Mucosa of descending colon (tissue), 3 donors: ENCODE data around the gene ETS1. TPM values are rescaled to one million over a fixed set of nuclear protein-coding genes. Genes with fewer than 3 reads are reported as not detected.

ENCODE experiments used
- ATAC-seq: fragments of 200-7000 bp; cut with Tn5 transposase; one replicate; pipeline ENCODE4 v1.9.1; 2020; ENCODE audit warnings: mild to moderate bottlenecking, moderate library complexity
- DNase-seq, 3 donors: peaks; one replicate each; pipeline ENCODE4 v3.0.0-alpha.2; 2020
- H3K36me3 ChIP-seq: fragments of 200-600 bp; one replicate; pipeline ENCODE4 v1.8.0; 2021; ENCODE audit warnings: low read depth, mild to moderate bottlenecking
- H3K4me1 ChIP-seq: fragments of 200-600 bp; one replicate; pipeline ENCODE4 v1.8.0; 2021; ENCODE audit warnings: low read depth, mild to moderate bottlenecking
- H3K4me3 ChIP-seq: fragments of 200-600 bp; one replicate; pipeline ENCODE4 v1.8.0; 2021; ENCODE audit warnings: mild to moderate bottlenecking
- H3K9me3 ChIP-seq: fragments of 200-600 bp; one replicate; pipeline ENCODE4 v1.8.0; 2021; ENCODE audit warnings: mild to moderate bottlenecking
- intact Hi-C, 2 donors: fragments of 100-400 bp; cut with DNase I in 1 of 2; cut with micrococcal nuclease in 1 of 2; formaldehyde crosslinking; loops; one replicate each; pipeline versions ENCODE4 v1.11.0 to v1.11.1; 2022; cut with DNase I, micrococcal nuclease
- total RNA-seq, 3 donors: library from RNA; stranded (reverse); fragmentation: NEBNext Ultra II Directional in 2 of 3; extraction: Animal tissue kit (Norgen Biotek cat#: 25700) in 2 of 3; gene quantifications; one replicate each; pipeline versions ENCODE4 v1.2.1 to v1.2.4, GENCODE V29; 2021 to 2023
- TF ChIP-seq, protein P1 (sequence below): fragments of 200-600 bp; IDR thresholded peaks from one replicate; pipeline ENCODE4 v1.8.0; 2022; ENCODE audit warnings: antibody characterized with exemption, mild to moderate bottlenecking
- donor health status: DM: no; HTN: no; CAD: no; lungs with moderate emphysema.
- donor health status: DM: no; HTN: no; CAD: no.
- donor health status: DM: no; HTN: yes; CAD: no.

The ETS1 gene
- total RNA-seq, 3 donors from 2014 or later: 36.5 to 41.2 (median 38.6) TPM

GRCh38 chr11:128465946-128466705, 121.2 kb downstream of the ETS1 start:
- TF ChIP-seq, protein P1, sequence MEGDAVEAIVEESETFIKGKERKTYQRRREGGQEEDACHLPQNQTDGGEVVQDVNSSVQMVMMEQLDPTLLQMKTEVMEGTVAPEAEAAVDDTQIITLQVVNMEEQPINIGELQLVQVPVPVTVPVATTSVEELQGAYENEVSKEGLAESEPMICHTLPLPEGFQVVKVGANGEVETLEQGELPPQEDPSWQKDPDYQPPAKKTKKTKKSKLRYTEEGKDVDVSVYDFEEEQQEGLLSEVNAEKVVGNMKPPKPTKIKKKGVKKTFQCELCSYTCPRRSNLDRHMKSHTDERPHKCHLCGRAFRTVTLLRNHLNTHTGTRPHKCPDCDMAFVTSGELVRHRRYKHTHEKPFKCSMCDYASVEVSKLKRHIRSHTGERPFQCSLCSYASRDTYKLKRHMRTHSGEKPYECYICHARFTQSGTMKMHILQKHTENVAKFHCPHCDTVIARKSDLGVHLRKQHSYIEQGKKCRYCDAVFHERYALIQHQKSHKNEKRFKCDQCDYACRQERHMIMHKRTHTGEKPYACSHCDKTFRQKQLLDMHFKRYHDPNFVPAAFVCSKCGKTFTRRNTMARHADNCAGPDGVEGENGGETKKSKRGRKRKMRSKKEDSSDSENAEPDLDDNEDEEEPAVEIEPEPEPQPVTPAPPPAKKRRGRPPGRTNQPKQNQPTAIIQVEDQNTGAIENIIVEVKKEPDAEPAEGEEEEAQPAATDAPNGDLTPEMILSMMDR: no peak
- no peaks in the 10 kb centered on the region for H3K9me3 ChIP-seq
- H3K4me3 ChIP-seq: no peak overlapping the region
- intact Hi-C loops: no loop called here
- no peak for ATAC-seq
- DNase-seq: no peak
- H3K4me1 ChIP-seq: peaks cover 28% of the 10 kb centered on the region
- H3K36me3 ChIP-seq: no peaks in the 10 kb centered on the region

DNA sequence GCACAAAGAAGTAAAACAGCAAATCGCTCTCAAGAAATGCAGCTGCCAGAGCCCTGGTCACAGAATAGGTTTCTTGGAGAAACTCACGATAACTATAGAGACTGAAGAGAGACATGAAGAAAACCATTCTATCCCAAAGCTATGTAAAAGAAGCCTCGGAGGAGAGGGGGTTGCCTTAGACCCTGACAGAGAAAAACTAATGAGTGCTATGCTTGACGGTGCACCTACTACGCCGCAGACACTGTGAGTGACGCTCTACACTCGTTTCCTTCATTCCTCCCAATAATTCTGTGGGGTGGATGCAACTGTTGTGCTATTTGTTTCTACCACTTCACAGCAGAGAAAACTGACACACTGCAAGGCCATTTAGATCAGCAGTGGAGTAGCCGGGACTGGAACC, 121.8 kb downstream of the ETS1 start:
- H3K4me3 ChIP-seq: no peak overlapping the region
- no peak for ATAC-seq
- TF ChIP-seq, protein P1: no peak
- H3K4me1 ChIP-seq: peaks cover 28% of the 10 kb centered on the region
- H3K36me3 ChIP-seq: no peaks in the 10 kb centered on the region
- DNase-seq: no peak
- intact Hi-C loops: no loop called here
- H3K9me3 ChIP-seq: no peaks in the 10 kb centered on the region

GRCh38 chr11:128464878-128465450, 122.4 kb downstream of the ETS1 start:
- ATAC-seq: no peak
- Histone ChIP-seq H3K9me3 (no peaks in the 10 kb centered on the region), H3K4me3 (no peak overlapping the region), H3K4me1 (peaks cover 28% of the 10 kb centered on the region), H3K36me3 (no peaks in the 10 kb centered on the region)
- intact Hi-C loops: no loop called here
- TF ChIP-seq, protein P1: no peak
- no peak for DNase-seq

DNA sequence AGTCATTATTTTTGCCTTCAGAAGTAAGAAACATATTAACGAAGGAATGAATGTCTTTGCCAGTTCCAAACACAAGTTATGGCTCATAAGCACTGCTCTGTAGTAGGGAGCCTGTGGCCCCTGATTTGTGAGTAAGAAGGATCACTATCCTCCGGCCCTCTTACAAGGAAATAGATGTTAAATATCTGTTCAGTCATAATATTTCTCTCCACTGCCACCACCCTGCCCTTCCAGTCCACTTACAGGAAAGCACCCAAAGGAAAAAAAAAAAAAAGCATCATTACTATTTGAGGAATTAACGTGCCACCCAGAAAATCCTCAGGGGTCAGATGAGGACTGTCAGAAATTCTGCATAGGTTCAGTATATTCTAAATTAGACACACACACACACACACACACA, 123.4 kb downstream of the ETS1 start:
- intact Hi-C loops: no loop called here
- no peak overlapping the region for H3K4me3 ChIP-seq
- DNase-seq: no peak
- H3K9me3 ChIP-seq: no peaks in the 10 kb centered on the region
- H3K36me3 ChIP-seq: no peaks in the 10 kb centered on the region
- ATAC-seq: peak; percentile 64
- peaks cover 28% of the 10 kb centered on the region for H3K4me1 ChIP-seq
- TF ChIP-seq, protein P1: no peak

DNA sequence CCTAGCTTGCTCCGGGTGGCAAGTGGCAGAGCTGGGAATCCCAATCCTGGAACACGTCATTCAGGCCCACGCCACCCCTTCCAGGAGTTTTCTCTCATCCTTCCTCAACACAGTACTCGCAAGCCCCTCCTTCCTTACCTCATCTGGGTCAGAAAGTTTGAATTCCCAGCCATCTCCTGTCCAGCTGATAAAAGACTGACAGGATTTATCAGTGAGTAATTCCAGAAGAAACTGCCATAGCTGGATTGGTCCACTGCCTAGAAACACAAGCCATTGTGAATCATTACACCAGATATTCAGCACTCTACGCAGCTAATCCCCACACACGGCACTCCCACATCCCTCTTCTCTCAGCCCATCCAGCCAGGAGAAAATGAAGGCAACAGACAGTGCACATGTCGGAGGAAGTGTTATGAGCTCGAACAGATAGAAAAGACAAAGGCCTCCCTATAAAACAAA, 124.0 kb downstream of the ETS1 start:
- no peak for ATAC-seq
- H3K4me1 ChIP-seq: peaks cover 23% of the 10 kb centered on the region
- TF ChIP-seq, protein P1: no peak
- H3K4me3 ChIP-seq: no peak overlapping the region
- no peak for DNase-seq
- intact Hi-C loops: no loop called here
- no peaks in the 10 kb centered on the region for H3K9me3 ChIP-seq
- no peaks in the 10 kb centered on the region for H3K36me3 ChIP-seq
